IMR-90 (cell line): ENCODE measurements around the gene FBRSL1. TPM values are rescaled to one million over a fixed set of nuclear protein-coding genes. Genes with fewer than 3 reads are reported as not detected.

Experiments
- ATAC-seq: fragments of 200-7000 bp; cut with Tn5 transposase; 2 replicates; pipeline ENCODE4 v1.9.1; 2020; ENCODE audit warnings: low read depth, mild to moderate bottlenecking, moderate library complexity
- BruUV-seq: library from RNA; stranded (reverse); fragments of 400-500 nt; replicated peaks from 2 replicates; lab custom pipeline; 2021; lab: Mats Ljungman, UMichigan
- CTCF ChIA-PET: fragments of 300-600 bp; formaldehyde crosslinking; extraction: SDS; loops from one replicate; lab custom pipeline; 2021; ENCODE audit warnings: antibody characterized with exemption; lab: Yijun Ruan, JAX
- POLR2A ChIA-PET: fragments of 300-600 bp; sonication (Branson Sonifier 250); formaldehyde crosslinking; loops from one replicate; lab custom pipeline; 2022; ENCODE audit warnings: antibody characterized with exemption; ENCODE audit not compliant: unreplicated experiment; lab: Charles Lee
- DNase-seq: peaks from one replicate; pipeline ENCODE4 v3.0.0; 2013
- H2AFZ ChIP-seq: replicated peaks from 2 replicates; pipeline ENCODE3; 2013; ENCODE audit warnings: low read length, mild to moderate bottlenecking; ENCODE audit not compliant: poor library complexity
- H2AK5ac ChIP-seq: 2 replicates; pipeline ENCODE4 v1.6.1; 2013; ENCODE audit warnings: low read depth, low read length, inconsistent platforms
- H2AK9ac ChIP-seq: replicated peaks from 2 replicates; pipeline ENCODE3; 2013; ENCODE audit warnings: mild to moderate bottlenecking, low read depth, low read length, moderate library complexity; ENCODE audit not compliant: poor library complexity
- H2BK120ac ChIP-seq: 2 replicates; pipeline ENCODE4 v1.6.1; 2013; ENCODE audit warnings: low read depth, low read length, inconsistent platforms
- H2BK15ac ChIP-seq: 3 replicates; pipeline ENCODE4 v1.6.1; 2013; ENCODE audit warnings: low read depth, low read length, inconsistent platforms
- H2BK20ac ChIP-seq: 2 replicates; pipeline ENCODE4 v1.6.1; 2013; ENCODE audit warnings: low read depth, mild to moderate bottlenecking, inconsistent platforms, low read length, moderate library complexity
- H2BK5ac ChIP-seq: 2 replicates; pipeline ENCODE4 v1.6.1; 2013; ENCODE audit warnings: mild to moderate bottlenecking, low read depth, low read length, inconsistent platforms; ENCODE audit not compliant: poor library complexity, severe bottlenecking
- H3K14ac ChIP-seq: replicated peaks from 2 replicates; pipeline ENCODE4 v1.6.1; 2013; ENCODE audit warnings: low read depth, low read length, inconsistent platforms
- H3K18ac ChIP-seq: 2 replicates; pipeline ENCODE4 v1.6.1; 2013; ENCODE audit warnings: low read depth, low read length, control low read depth
- H3K23ac ChIP-seq: 2 replicates; pipeline ENCODE4 v1.6.1; 2013; ENCODE audit warnings: low read depth, low read length, inconsistent platforms
- H3K27ac ChIP-seq: 2 replicates; pipeline ENCODE4 v1.5.1; 2013; ENCODE audit warnings: mild to moderate bottlenecking, control low read depth, low read length; ENCODE audit not compliant: insufficient read depth
- H3K27me3 ChIP-seq: 2 replicates; pipeline ENCODE4 v1.6.1; 2013; ENCODE audit warnings: low read length; ENCODE audit not compliant: control insufficient read depth, insufficient read depth
- H3K36me3 ChIP-seq: 2 replicates; pipeline ENCODE4 v1.6.1; 2013; ENCODE audit warnings: low read length, mixed read lengths; ENCODE audit not compliant: control insufficient read depth, insufficient read depth
- H3K4ac ChIP-seq: 2 replicates; pipeline ENCODE4 v1.6.1; 2013; ENCODE audit warnings: low read depth, low read length, inconsistent platforms
- H3K4me1 ChIP-seq: 2 replicates; pipeline ENCODE4 v1.6.1; 2013; ENCODE audit warnings: low read length, mixed read lengths; ENCODE audit not compliant: control insufficient read depth, insufficient read depth
- H3K4me2 ChIP-seq: 2 replicates; pipeline ENCODE4 v1.6.1; 2013; ENCODE audit warnings: low read depth, mild to moderate bottlenecking, control low read depth, low read length, moderate library complexity
- H3K4me3 ChIP-seq: 2 replicates; pipeline ENCODE4 v1.5.1; 2013; ENCODE audit warnings: low read depth, mild to moderate bottlenecking, control low read depth, low read length, moderate library complexity; ENCODE audit not compliant: insufficient read depth
- H3K56ac ChIP-seq: 2 replicates; pipeline ENCODE4 v1.6.1; 2013; ENCODE audit warnings: low read length, inconsistent platforms; ENCODE audit not compliant: insufficient read depth; ENCODE audit errors: extremely low read depth
- H3K79me1 ChIP-seq, 2 experiments: 2 replicates each; pipeline ENCODE4 v1.6.1; 2013; ENCODE audit warnings: low read length in 2 of 2, inconsistent platforms in 1 of 2, low read depth in 1 of 2
- H3K9ac ChIP-seq: 2 replicates; pipeline ENCODE4 v1.6.1; 2013; ENCODE audit warnings: low read depth, low read length, control low read depth
- H3K9me1 ChIP-seq: 2 replicates; pipeline ENCODE4 v1.6.1; 2013; ENCODE audit warnings: low read length, inconsistent platforms; ENCODE audit not compliant: insufficient read depth
- H3K9me3 ChIP-seq: 2 replicates; pipeline ENCODE4 v1.6.1; 2013; ENCODE audit warnings: low read length; ENCODE audit not compliant: control insufficient read depth, insufficient read depth
- H4K20me1 ChIP-seq: 2 replicates; pipeline ENCODE4 v1.6.1; 2013; ENCODE audit warnings: low read length, inconsistent platforms; ENCODE audit not compliant: insufficient read depth
- H4K5ac ChIP-seq: 2 replicates; pipeline ENCODE4 v1.6.1; 2013; ENCODE audit warnings: mild to moderate bottlenecking, low read depth, low read length, control low read depth
- H4K8ac ChIP-seq, 2 experiments: 2 replicates each; pipeline ENCODE4 v1.6.1; 2013; ENCODE audit warnings: low read depth in 2 of 2, low read length in 2 of 2, control low read depth in 1 of 2, inconsistent platforms in 1 of 2
- H4K91ac ChIP-seq: 2 replicates; pipeline ENCODE4 v1.6.1; 2013; ENCODE audit warnings: low read depth, low read length, inconsistent platforms; ENCODE audit not compliant: insufficient read depth
- CEBPB ChIP-seq: IDR thresholded peaks from 2 replicates; pipeline ENCODE4 v1.6.1; 2012; ENCODE audit warnings: low read depth, low read length, improper control_type of control experiment
- RAD21 ChIP-seq: IDR thresholded peaks from 2 replicates; pipeline ENCODE4 v1.6.1; 2012; ENCODE audit warnings: low read length, improper control_type of control experiment
- SMC3 ChIP-seq: fragments of 150-350 bp; IDR thresholded peaks from 2 replicates; pipeline ENCODE4 v1.6.1; 2016; ENCODE audit warnings: low read depth, mild to moderate bottlenecking, antibody characterized with exemption, low read length, moderate library complexity
- WGBS, 2 experiments: methylation state at CpG; one replicate each; pipeline versions ENCODE4 v1.1.5 to v1.1.7; 2013; ENCODE audit warnings: missing lambda C conversion rate in 2 of 2; ENCODE audit not compliant: insufficient read length in 1 of 2; ENCODE audit errors: extremely low coverage in 2 of 2; 5-methylcytosine and 5-hydroxymethylcytosine counted together
- dilution Hi-C: fragments of 300-500 bp; cut with HindIII; formaldehyde crosslinking; loops from one replicate; pipeline ENCODE4 v1.14.3; 2018; ENCODE audit warnings: low sequenced_read_pairs; ENCODE audit not compliant: unreplicated experiment
- in situ Hi-C: fragments of 300-500 bp; cut with MboI; formaldehyde crosslinking; loops from 3 replicates; pipeline ENCODE4 v1.14.3; 2019; ENCODE audit warnings: low sequenced_read_pairs, inconsistent platforms, mixed read lengths
- intact Hi-C: fragments of 100-400 bp; cut with micrococcal nuclease; formaldehyde crosslinking; loops from 2 replicates; pipeline ENCODE4 v1.10.0; 2022
- polyA plus RNA-seq, 3 experiments: library from polyadenylated mRNA; depleted of rRNA; stranded (reverse); fragments of >200 nt; gene quantifications; 2 replicates each; pipeline ENCODE4 v1.2.3, GENCODE V29; 2012; ENCODE audit warnings: low replicate concordance in 1 of 3
- total RNA-seq: library from RNA; depleted of rRNA; stranded (reverse); fragments of >200 nt; gene quantifications from 2 replicates; pipeline ENCODE4 v1.2.3, GENCODE V29; 2012
- TF ChIP-seq, protein P1 (sequence below): fragments of 150-350 bp; IDR thresholded peaks from 2 replicates; pipeline ENCODE4 v1.6.1; 2016; ENCODE audit warnings: low read depth, mild to moderate bottlenecking, low read length, moderate library complexity, borderline replicate concordance

FBRSL1 gene
- total and polyA plus RNA-seq, 2 of the 4 experiments (the other 2 are of a cell fraction): 0.36 to 10.8 TPM

DNA sequence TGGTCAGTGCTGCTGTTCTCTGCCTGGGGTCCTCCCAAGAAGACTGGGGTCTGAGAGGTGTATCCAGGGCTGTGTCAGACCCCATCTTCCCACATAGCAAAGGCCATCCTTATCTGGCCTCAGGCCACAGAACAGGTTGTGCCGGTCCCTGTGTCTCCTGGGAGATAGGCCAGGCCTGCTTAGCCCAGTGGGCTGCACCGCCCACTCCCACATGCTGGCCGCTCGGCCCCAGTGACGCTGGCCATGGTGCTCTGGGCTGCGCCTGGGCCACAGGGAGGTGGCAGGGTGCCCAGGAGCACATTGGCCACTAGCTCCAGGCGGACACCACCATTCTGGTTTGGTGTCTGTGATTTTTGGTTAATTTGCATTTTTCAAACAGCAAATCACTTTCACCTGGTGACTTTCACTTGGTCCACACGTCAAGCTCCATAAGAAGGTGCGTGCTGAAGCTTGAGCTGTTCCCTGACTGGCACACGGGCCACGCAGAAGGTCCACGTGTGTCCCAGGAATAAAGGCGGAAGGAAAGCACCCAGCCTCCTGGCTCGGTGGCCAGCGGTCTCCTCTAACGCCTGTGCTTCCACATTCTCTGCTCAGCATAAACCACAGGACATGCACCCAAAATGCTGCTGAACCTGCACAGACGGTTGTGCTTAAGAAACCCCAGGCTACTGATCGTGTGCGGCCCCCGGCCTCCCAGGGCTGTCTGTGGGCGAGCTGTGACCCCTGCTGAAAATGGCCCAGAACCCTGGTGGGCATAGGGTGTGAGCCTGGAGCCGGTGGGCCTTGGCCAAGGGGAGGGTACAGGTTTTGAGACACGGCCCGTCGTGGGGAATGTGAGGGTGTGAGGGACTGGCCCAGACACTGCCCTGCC lies 4.6 kb downstream of the FBRSL1 start:
- Histone ChIP-seq H2AFZ (no peak overlapping the region), H3K9ac (no peak overlapping the region), H2BK20ac (no peak overlapping the region), H3K4me3 (no peak overlapping the region), H2BK15ac (no peak overlapping the region), H3K23ac (no peak overlapping the region), H4K20me1 (peaks cover 88% of the 10 kb centered on the region), H3K9me3 (no peaks in the 10 kb centered on the region), H4K5ac (no peak overlapping the region), H3K4ac (no peak overlapping the region), H3K79me1 (peaks cover 15 to 65% of the 10 kb centered on the region in 2 experiments), H3K18ac (no peak overlapping the region), H4K91ac (no peak overlapping the region), H3K36me3 (0 out of 2 replicates have a peak, but pooled peaks cover 1% of the 10 kb centered on the region), H3K14ac (no peak overlapping the region), H2AK9ac (peak overlapping the region; percentile 14), H4K8ac (no peak overlapping the region), H3K27me3 (no peaks in the 10 kb centered on the region; the same call in 1 of the 2 replicates), H3K9me1 (no peaks in the 10 kb centered on the region), H2BK120ac (no peak overlapping the region), H3K4me2 (no peak overlapping the region), H3K4me1 (peaks cover 13% of the 10 kb centered on the region; the same call in 1 of the 2 replicates), H2AK5ac (no peak overlapping the region), H2BK5ac (no peak overlapping the region), H3K27ac (no peak overlapping the region), H3K56ac (no peak overlapping the region)
- TF ChIP-seq SMC3: no peak
- TF ChIP-seq CEBPB: no peak
- TF ChIP-seq, protein P1, sequence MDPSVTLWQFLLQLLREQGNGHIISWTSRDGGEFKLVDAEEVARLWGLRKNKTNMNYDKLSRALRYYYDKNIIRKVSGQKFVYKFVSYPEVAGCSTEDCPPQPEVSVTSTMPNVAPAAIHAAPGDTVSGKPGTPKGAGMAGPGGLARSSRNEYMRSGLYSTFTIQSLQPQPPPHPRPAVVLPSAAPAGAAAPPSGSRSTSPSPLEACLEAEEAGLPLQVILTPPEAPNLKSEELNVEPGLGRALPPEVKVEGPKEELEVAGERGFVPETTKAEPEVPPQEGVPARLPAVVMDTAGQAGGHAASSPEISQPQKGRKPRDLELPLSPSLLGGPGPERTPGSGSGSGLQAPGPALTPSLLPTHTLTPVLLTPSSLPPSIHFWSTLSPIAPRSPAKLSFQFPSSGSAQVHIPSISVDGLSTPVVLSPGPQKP: no peak
- no peak for TF ChIP-seq RAD21
- ChIA-PET POLR2A (no interaction called here), CTCF (no interaction called here)
- intact Hi-C loops (no loop called here), dilution Hi-C loops (no loop called here), in situ Hi-C loops (no loop called here)
- ATAC-seq (no peak), DNase-seq (no peak)
- 83% methylated on average over 11 of the region's 25 CpGs; no CpG with 5 or more reads in 1 of the 2 experiments for WGBS, 2 experiments
- no TSS peak for BruUV-seq
